Testis (tissue), 3 donors: Measurements from ENCODE around the gene SERPINE2. TPM values are rescaled to one million over a fixed set of nuclear protein-coding genes. Genes with fewer than 3 reads are reported as not detected.

Experiments used
- DNase-seq: peaks from one replicate; pipeline ENCODE4 v3.0.0-alpha.2; 2019
- H3K27ac ChIP-seq, 2 donors: fragments of 200-600 bp; sonication (generic); one replicate each; pipeline ENCODE4 v1.5.1; 2019
- H3K27me3 ChIP-seq: fragments of 200-600 bp; sonication (generic); one replicate; pipeline ENCODE4 v1.5.1; 2019
- H3K36me3 ChIP-seq: fragments of 200-600 bp; sonication (generic); one replicate; pipeline ENCODE4 v1.5.1; 2017; ENCODE audit warnings: low read depth; ENCODE audit errors: missing control alignments
- H3K4me1 ChIP-seq: fragments of 200-600 bp; sonication (generic); one replicate; pipeline ENCODE4 v1.5.1; 2019
- H3K4me3 ChIP-seq, 2 donors: fragments of 200-600 bp; sonication (generic); one replicate each; pipeline ENCODE4 v1.5.1; 2017 to 2019
- H3K9me3 ChIP-seq: fragments of 200-600 bp; sonication (generic); one replicate; pipeline ENCODE4 v1.5.1; 2017
- POLR2A ChIP-seq: fragments of 450-650 bp; IDR thresholded peaks from one replicate; pipeline ENCODE4 v1.6.1; 2017; ENCODE audit warnings: antibody characterized with exemption, mild to moderate bottlenecking, moderate library complexity
- WGBS, 2 donors: methylation state at CpG; one replicate each; pipeline ENCODE4 v1.1.5; 2018; 5-methylcytosine and 5-hydroxymethylcytosine counted together
- intact Hi-C: fragments of 100-400 bp; cut with DNase I; formaldehyde crosslinking; loops from one replicate; pipeline ENCODE4 v1.15.1; 2023; ENCODE audit warnings: low total_unique reads
- polyA plus RNA-seq: library from polyadenylated mRNA; stranded (reverse); fragments of 350-450 nt; fragmentation: Illumina TruSeq; extraction: RNeasy Lipid Tissue Mini Kit (QIAGEN cat#74804); gene quantifications from one replicate; pipeline ENCODE4 v1.2.3, GENCODE V29; 2014; ENCODE audit warnings: low read depth, low replicate concordance; ENCODE audit not compliant: insufficient read depth
- total RNA-seq, 2 donors: library from RNA; depleted of rRNA; stranded (reverse); fragments of >200 nt; gene quantifications; one replicate each; pipeline ENCODE4 v1.2.3, GENCODE V29; 2016
- TF ChIP-seq, protein P1 (sequence below), 3 experiments: fragments of 450-650 bp in 2 of 3; fragments of 200-600 bp in 1 of 3; sonication (generic) in 1 of 3; IDR thresholded peaks; one replicate each; pipeline ENCODE4 v1.5.1; 2016 to 2019; ENCODE audit warnings: antibody characterized with exemption in 3 of 3, mild to moderate bottlenecking in 2 of 3, moderate library complexity in 1 of 3

The SERPINE2 gene
- total and polyA plus RNA-seq, 3 donors from 2014 or later: 145 to 220 (median 145) TPM

DNA sequence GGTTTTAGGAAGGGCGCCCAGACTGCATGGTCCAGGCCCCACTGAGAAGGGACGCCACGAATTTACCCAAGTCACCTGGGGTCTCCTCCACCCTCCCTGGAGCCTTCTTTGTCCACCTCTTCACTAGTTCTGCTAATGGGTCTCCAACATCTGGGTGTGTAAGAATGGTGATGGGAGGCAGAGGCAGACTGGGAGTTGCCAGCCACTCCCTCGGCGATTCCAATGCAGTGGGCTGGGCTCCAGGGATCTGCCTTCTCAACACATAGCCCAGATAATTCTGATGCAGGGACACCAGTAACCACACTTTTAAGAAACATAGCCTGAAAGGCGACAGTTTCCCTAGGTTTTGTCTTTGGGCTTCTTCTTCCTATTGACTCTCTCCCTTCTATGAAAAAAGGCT lies 42.7 kb downstream of the SERPINE2 start:
- intact Hi-C loops: no loop called here
- no peaks in the 10 kb centered on the region for H3K36me3 ChIP-seq
- TF ChIP-seq, protein P1, sequence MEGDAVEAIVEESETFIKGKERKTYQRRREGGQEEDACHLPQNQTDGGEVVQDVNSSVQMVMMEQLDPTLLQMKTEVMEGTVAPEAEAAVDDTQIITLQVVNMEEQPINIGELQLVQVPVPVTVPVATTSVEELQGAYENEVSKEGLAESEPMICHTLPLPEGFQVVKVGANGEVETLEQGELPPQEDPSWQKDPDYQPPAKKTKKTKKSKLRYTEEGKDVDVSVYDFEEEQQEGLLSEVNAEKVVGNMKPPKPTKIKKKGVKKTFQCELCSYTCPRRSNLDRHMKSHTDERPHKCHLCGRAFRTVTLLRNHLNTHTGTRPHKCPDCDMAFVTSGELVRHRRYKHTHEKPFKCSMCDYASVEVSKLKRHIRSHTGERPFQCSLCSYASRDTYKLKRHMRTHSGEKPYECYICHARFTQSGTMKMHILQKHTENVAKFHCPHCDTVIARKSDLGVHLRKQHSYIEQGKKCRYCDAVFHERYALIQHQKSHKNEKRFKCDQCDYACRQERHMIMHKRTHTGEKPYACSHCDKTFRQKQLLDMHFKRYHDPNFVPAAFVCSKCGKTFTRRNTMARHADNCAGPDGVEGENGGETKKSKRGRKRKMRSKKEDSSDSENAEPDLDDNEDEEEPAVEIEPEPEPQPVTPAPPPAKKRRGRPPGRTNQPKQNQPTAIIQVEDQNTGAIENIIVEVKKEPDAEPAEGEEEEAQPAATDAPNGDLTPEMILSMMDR (IDR thresholded peaks at IDR 0.05): no peak
- no peak for TF ChIP-seq POLR2A

DNA sequence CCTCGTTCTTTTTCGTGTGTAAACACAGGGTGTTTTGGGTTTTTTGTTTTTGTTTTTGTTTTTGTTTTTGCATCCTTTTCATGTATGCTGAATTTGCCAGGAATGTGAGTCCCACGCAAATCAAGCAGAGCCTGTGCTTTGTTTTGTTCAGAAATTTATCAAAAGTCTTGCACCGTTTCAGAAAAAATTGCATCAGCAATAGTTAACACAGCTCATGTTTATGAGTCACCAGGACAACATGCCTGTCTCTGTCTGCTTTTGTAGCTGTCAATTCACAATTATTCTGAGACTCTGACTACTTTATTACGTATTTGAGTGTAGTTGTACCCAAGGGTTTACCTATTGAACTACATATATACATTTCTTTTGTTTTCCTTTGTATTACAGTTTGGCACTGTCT lies 43.5 kb downstream of the SERPINE2 start:
- H3K9me3 ChIP-seq: no peaks in the 10 kb centered on the region
- no peaks in the 10 kb centered on the region for H3K36me3 ChIP-seq
- DNase-seq: no peak
- intact Hi-C loops: no loop called here
- no peaks in the 10 kb centered on the region for H3K27me3 ChIP-seq
- no peak for TF ChIP-seq POLR2A
- TF ChIP-seq, protein P1 (IDR thresholded peaks at IDR 0.05): no peak
- H3K4me1 ChIP-seq: peaks cover 4% of the 10 kb centered on the region
- H3K27ac ChIP-seq: no peak overlapping the region
- no peak overlapping the region for H3K4me3 ChIP-seq
- 75 to 76% methylated on average over 5 of the region's 5 CpGs for WGBS, 2 donors

More for the DNA sequence above, 42.7 kb downstream of the SERPINE2 start:
- 91 to 93% methylated on average over 3 to 6 of the region's 6 CpGs for WGBS, 2 donors
- DNase-seq: no peak
- peaks cover 4% of the 10 kb centered on the region for H3K4me1 ChIP-seq
- H3K9me3 ChIP-seq: no peaks in the 10 kb centered on the region
- no peak overlapping the region for H3K4me3 ChIP-seq
- H3K27ac ChIP-seq: no peak overlapping the region
- no peaks in the 10 kb centered on the region for H3K27me3 ChIP-seq

DNA sequence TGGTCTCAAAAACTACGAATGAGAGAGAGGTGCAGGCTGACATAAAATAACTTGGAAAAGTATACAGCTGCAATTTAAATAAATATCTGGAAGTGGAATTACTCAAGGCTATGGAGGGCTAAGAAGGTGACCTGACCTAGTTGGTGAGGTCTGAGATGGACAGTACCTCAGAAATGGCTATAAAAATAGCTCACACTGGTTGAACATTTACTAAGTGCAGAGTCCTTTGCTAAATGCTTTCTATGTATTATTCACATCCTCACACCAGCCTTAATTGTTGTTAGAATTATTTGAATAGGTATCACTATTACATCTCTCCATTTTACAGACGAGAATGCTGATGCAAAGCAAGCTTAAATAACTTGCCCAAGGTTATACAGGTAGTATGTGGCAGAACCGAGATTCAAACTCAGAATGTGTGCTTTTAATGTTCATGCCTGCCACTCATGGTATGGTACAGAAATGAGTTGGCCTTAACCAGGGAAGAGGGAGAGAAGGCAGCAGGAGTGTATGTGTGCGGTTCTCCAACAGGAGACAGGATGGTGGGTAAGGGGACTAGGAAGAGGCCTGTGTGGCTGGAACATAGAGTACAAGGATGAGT lies 44.4 kb downstream of the SERPINE2 start:
- H3K9me3 ChIP-seq: no peaks in the 10 kb centered on the region
- no peak overlapping the region for H3K4me3 ChIP-seq
- TF ChIP-seq, protein P1 (IDR thresholded peaks at IDR 0.05): no peak
- TF ChIP-seq POLR2A: no peak
- DNase-seq: no peak
- 88 to 91% methylated on average over 4 of the region's 4 CpGs for WGBS, 2 donors
- no peaks in the 10 kb centered on the region for H3K27me3 ChIP-seq
- H3K36me3 ChIP-seq: no peaks in the 10 kb centered on the region
- intact Hi-C loops: no loop called here
- no peak overlapping the region for H3K27ac ChIP-seq
- peaks cover 4% of the 10 kb centered on the region for H3K4me1 ChIP-seq

DNA sequence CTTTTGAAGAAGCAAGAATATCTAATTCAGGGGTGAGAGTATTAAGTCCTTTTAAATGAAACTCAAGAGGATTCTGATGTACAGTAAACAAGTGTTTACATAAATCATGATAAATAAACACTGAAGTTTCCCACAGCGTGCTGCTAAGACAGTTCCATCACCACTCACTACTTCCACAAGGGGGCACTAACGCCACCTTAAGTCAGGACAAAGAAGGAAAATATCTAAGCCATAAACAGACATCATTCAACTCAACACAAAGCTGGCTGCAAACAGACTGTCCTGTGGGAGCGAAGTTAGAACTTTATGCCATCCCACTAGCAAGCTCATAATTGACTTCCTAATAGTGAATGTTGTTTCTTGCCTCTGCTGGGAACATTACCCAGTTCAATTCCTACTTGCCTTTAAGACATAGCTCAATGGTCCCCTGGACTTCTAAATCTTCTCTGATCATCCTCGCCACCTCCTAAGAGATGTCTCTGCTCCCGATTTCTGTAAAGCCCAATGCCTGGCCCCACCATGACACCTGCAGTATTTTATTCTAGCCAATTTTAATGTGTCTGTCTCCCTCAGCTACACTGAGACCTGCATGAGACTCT lies 45.4 kb downstream of the SERPINE2 start:
- H3K27me3 ChIP-seq: no peaks in the 10 kb centered on the region
- WGBS, 2 donors: 36 to 45% methylated on average over 5 of the region's 5 CpGs
- H3K9me3 ChIP-seq: no peaks in the 10 kb centered on the region
- H3K4me1 ChIP-seq: peaks cover 4% of the 10 kb centered on the region
- intact Hi-C loops: no loop called here
- no peak overlapping the region for H3K4me3 ChIP-seq
- H3K27ac ChIP-seq: no peak overlapping the region
- DNase-seq: peak; percentile 90
- TF ChIP-seq, protein P1 (IDR thresholded peaks at IDR 0.05): peak; percentile 83 to 89 (median 87)
- TF ChIP-seq POLR2A: no peak
- H3K36me3 ChIP-seq: no peaks in the 10 kb centered on the region

DNA sequence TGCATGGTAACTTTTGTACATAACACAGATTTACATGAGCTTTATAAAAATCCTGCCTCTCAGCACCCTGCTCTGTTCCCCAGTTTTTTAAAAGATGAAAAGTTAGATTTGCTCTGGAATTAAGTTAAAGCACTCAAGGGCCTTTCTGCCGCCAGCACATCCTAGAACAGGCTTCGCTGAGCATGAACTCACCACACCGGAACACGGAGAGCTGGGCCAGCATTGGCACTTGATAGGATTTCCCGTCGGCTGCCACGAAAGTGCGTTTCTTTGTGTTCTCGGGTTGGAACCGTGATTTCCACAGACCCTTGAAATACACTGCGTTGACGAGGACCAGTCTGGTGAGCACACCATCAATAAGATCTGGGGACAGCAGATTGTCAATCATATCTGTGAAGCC lies 47.5 kb downstream of the SERPINE2 start:
- DNase-seq: no peak
- H3K4me1 ChIP-seq: peaks cover 4% of the 10 kb centered on the region
- intact Hi-C loops: no loop called here
- 89 to 97% methylated on average over 12 of the region's 12 CpGs for WGBS, 2 donors
- H3K36me3 ChIP-seq: no peaks in the 10 kb centered on the region
- H3K27me3 ChIP-seq: no peaks in the 10 kb centered on the region
- no peaks in the 10 kb centered on the region for H3K9me3 ChIP-seq
- H3K27ac ChIP-seq: no peak overlapping the region
- H3K4me3 ChIP-seq: no peak overlapping the region
- no peak for TF ChIP-seq POLR2A
- TF ChIP-seq, protein P1 (IDR thresholded peaks at IDR 0.05): no peak
